GM19351 (cell line): Measurements from ENCODE around the gene RASSF4.

ENCODE experiments used
- ATAC-seq: cut with Tn5 transposase; IDR thresholded peaks from one replicate; pipeline ENCODE4 v1.9.1; 2021; ENCODE audit warnings: mild to moderate bottlenecking, moderate library complexity; ENCODE audit not compliant: unreplicated experiment

RASSF4 gene

GRCh38 chr10:44974082-44974627 lies 14.6 kb downstream of the RASSF4 start:
- peak; percentile 7 for ATAC-seq

GRCh38 chr10:44974628-44975430 lies 15.2 kb downstream of the RASSF4 start:
- ATAC-seq, result peak; percentile 81

DNA sequence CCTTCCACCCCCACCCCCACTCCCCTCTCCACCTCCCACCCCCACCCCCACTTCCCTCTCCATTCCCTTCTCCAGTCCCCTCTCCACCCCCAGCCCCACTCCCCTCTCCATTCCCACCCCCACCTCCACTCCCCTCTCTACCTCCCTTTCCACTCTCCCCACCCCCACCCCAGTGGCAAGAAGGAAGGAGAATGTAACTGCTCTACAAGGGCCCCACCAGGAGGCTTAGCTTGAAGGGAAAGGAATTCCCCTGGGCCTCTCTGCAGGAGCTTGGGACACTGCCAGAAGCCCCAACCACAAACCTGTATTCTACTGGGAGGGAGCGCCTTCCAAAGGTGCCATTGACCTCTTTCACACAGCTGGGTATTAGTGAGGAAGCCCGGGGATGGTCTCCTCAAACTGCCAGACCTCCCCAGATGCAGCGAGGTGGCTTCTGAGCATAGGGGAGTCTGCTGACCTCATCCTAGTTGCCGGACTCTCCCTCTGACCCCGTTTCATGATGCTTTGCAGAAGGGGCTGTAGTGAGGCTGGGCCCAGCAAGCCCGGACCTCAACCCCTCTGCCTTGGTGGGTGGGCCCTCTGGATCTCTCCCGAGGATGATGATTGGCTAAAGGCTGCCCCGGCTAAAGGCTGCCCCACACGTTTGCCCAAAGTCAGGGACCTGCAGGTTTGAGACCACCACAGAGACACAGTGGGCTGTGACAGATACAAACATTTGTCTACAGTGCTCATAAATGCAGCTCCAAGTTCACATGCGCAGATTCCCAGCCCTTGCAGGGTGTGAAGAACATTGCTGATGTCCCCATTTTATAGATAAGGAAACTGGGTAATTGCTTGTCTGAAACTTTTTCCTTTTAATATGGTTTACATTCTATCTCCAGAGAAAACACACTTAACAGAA lies 16.1 kb downstream of the RASSF4 start:
- ATAC-seq, result no peak

- ATAC-seq, result no peak
Measured at GRCh38 chr10:44976352-44977198, 17.0 kb downstream of the RASSF4 start.

DNA sequence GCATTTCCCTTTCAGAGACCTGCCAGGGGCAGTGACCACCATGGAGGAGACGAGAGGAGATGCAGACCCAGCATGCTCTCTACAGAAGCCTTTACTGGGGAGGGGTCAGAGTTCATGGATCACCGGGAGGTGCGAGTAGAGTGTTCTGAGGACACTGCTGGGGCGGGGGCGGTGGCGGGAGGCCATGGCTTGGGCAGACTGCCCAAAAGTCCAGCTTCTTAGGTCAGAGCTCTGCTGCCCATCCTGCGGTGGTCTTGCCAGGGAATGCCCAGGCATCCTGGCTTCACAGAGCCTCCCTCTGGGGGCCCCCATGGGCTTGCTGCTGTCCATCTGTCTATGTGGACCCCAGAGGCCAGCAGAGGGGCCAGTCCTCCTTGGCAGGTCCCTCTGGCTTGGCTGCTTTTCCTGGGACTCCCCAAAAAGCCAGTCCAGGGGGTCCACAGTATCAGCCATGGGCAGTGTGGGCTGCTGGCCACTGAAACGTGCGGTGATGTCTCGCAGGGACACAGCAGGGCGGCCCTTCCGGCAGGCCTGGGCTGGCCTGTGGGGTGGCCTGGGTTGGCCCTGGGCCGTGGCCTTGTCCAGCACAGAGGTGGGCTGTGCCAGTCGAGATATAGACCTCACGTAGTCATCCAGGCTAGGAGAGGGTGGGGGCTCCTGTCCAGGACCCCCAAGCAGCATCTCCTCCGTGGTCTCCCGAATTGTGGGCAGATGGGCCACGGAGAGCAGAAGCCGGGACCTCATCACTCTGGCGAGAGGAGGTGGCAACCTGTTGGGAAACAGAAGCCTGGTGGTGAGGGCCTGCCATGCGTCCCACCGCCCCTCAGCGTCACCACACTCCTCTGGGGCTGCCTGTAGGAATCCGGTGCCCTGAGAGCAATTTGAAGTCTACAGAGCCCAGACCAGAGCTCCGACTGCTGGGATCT lies 17.9 kb downstream of the RASSF4 start:
- no peak for ATAC-seq

DNA sequence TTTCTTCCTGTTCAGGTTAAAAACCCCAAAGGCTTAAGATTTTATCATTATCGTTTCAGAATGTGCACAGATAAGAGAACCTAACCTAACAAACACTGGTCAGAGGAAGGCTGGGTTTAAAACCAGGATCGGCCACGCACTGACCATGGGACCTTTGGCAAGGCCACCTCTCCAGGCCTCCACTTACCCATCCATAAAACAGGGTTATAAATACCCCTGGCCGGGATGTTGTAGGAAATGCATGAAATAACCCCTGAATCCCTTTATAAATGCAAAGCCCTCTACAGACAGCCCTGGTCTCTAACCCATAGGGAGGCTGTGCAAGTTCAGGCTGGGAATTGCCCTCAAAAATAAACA lies 18.6 kb downstream of the RASSF4 start:
- ATAC-seq, result no peak

- no peak for ATAC-seq
Measured at GRCh38 chr10:44978570-44979280, 19.1 kb downstream of the RASSF4 start, which contains the start of gene DEPP1. Gene DEPP1 (minus strand): TSS chr10:44978809. CDS start chr10:44978030, 779 bp downstream.

DNA sequence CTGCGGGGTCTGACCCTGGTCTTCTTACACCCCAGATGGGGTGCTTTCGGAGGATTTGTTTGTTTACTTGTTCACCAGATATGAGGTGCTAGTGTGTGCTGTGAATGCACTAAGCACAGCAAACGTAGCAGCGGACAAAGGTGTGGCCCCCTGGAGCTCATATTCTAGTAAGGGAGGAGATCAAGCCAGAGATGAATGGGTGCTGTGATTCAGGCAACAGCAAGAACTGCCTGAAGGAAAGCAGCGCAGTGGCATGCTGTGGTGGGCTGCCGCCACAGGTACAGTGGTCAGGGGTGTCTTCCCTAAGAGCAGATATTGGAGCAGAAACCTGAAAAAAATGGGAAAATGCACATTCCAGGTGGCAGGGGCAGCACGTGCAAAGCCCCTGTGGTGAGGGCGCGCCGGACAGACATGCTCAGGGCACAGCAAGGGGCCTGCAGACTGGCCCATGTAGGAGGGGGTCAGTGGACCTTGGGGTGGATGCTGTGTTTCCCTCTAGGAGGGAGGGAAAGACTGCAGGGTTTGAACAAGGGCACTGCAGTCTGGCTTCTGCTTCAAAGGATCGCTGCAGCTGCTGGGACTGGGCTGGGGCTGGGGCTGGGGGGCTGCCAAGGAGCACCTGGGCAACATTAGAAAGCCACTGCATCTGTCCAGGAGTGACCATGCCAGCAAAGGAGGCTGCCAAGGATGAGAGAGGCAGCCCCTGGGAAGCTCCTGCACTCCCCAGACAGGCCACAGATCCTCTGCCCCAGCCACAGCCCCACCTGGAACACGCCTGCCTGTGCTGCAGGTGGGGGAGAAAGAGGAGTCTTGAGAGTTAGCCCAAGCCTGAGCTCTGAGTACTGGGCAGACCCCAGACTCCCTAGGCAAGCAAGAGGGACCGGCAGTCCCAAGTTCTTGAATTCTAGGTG lies 19.9 kb downstream of the RASSF4 start:
- no peak for ATAC-seq

DNA sequence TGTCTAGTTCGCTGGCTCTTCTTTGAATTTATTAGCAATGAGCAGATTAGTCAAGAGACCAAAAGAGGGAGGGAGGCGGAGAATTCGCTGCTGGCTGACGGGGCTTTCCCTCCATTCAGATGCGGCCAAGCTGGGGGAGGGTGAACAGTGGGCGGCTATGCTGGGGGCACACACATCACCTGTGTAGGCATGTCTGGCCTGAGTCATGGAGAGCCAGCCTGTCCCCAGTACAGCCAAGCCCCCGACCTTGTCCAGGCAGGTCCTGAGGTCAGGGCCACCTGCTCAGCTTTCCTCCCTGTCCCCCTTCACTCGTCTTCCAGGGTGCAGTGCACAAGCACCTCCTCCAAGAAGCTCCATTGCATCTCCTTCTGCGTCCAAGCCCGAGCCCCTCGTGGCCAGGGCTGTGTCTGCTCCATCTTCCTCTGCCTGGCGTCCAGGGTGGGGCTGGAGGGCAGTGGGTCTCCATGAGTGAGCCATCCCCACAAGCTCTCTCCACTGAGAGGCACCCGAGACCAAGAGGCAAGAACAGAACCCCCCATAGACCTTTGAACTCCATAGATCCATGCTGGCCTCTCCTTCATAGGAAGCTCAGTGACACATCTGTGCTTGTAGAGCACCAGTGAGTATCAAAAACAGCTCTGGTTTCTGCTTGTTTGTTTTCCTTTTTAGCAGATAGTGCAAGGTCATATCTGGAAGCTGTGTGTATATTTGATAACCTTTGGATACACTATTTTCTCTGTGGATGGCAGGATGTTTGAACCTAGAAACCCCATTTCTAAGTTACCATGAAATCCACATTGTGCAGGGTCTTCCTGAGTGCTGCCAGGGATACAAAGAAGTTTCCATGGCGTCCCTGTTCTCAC lies 20.9 kb downstream of the RASSF4 start:
- ATAC-seq, result no peak

DNA sequence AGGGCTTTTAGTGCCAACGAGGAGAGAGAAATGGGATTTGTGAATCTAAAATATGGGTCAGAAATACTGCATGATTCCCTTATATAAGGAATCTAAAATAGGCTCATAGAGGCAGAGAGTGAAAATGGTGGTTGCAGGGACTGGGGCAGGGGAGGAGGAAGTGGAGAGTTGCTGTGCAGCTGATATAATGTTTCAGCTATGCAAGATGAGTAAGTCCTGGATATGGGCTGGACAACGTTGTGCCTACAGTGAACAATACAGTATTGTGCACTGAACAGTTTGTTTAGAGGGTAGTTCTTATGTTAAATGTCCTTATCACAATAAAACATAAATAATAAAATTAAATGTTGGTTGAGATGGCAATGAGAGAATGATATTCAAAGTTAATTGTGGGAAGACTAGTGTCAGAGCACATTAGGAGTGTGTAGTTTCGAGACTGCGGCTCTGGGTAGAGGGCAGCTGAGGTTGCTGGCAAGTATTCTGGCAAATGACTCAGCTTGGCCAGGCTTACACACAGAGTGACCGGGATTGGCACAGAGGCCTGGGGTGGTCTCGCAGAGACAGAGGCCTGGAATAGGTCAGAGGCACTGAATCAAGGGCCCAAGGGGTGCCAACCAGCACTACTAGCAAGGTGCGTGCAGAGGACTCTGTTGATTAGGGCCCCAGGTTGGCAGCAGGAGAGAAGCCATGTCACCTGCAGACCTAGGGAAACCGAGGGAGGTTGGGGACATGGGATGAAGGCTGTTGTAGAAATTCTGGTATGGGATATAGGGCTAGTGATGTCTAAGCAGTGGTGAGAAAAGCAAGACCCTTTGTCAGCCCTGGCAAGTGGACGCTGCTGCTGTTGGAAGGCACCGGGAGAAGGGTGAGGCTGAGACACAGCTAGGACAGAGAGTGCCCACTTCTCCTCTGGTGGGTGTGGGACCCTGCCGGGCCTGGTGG lies 21.8 kb downstream of the RASSF4 start:
- ATAC-seq, result peak; percentile 81

GRCh38 chr10:44982114-44982460 lies 22.5 kb downstream of the RASSF4 start:
- no peak for ATAC-seq

GRCh38 chr10:44982496-44982895 lies 22.9 kb downstream of the RASSF4 start:
- no peak for ATAC-seq

- no peak for ATAC-seq
Measured at GRCh38 chr10:44983066-44983894, 23.7 kb downstream of the RASSF4 start.

DNA sequence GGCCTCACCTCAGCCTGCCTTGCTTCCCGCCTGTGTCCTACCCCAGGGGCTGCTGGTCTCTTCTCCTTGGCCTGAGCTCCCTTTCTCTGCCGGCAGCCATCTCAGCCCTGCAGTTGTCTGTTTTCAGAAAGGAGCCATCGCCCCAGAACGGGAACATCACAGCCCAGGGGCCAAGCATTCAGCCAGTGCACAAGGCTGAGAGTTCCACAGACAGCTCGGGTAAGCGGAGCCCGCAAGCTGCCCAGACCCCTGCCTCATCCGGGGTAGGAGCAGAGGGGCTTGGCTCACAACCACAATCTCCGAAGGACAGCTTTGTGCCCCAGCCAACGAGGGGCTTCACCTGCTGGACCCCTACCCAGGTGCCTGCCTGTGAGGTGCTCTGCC lies 24.3 kb downstream of the RASSF4 start:
- no peak for ATAC-seq

- ATAC-seq, result no peak
Measured at GRCh38 chr10:44984671-44985101, 25.1 kb downstream of the RASSF4 start.
